ENCODE measurements around the gene GPR180.
"Not testable (repeated sequence)": the region's sequence is repeated elsewhere in the genome, so short reads cannot be mapped to it uniquely, and the experiment has no call there.

GPR180 gene

GRCh38 chr13:94637677-94638076, 36.0 kb downstream of the GPR180 start:
- not testable (repeated sequence) for DNase-seq (ENCODE audit: extremely low spot score, insufficient read length, low read depth); FAIRE-seq

- no peak for DNase-seq (ENCODE audit: extremely low spot score, insufficient read length, low read depth)
- no peak for FAIRE-seq
Observed at GRCh38 chr13:94640721-94641120, 39.1 kb downstream of the GPR180 start.

GRCh38 chr13:94641409-94641941, 39.8 kb downstream of the GPR180 start:
- DNase-seq (ENCODE audit: extremely low spot score, insufficient read length, low read depth) = no peak

GRCh38 chr13:94646904-94647303, 45.2 kb downstream of the GPR180 start:
- DNase-seq (ENCODE audit: extremely low spot score, insufficient read length, low read depth) = no peak
- no peak for FAIRE-seq

More at GRCh38 chr13:94641409-94641941, 39.8 kb downstream of the GPR180 start:
- FAIRE-seq = no peak

- no peak for FAIRE-seq
- no peak for DNase-seq (ENCODE audit: extremely low spot score, insufficient read length, low read depth)
Observed at GRCh38 chr13:94656176-94656575, 54.5 kb downstream of the GPR180 start.

GRCh38 chr13:94656766-94657165, 55.1 kb downstream of the GPR180 start:
- no peak for FAIRE-seq
- no peak for DNase-seq (ENCODE audit: extremely low spot score, insufficient read length, low read depth)

- FAIRE-seq = no peak
- DNase-seq (ENCODE audit: extremely low spot score, insufficient read length, low read depth) = no peak
Observed at GRCh38 chr13:94657167-94657566, 55.5 kb downstream of the GPR180 start.

- no peak for FAIRE-seq
Observed at GRCh38 chr13:94658926-94659597, 57.4 kb downstream of the GPR180 start.

GRCh38 chr13:94659598-94659946, 57.9 kb downstream of the GPR180 start:
- DNase-seq (ENCODE audit: extremely low spot score, insufficient read length, low read depth) = no peak
- no peak for FAIRE-seq

More at GRCh38 chr13:94658926-94659597, 57.4 kb downstream of the GPR180 start:
- no peak for DNase-seq (ENCODE audit: extremely low spot score, insufficient read length, low read depth)

- DNase-seq (ENCODE audit: extremely low spot score, insufficient read length, low read depth) = no peak
Observed at GRCh38 chr13:94660695-94661326, 59.2 kb downstream of the GPR180 start.

GRCh38 chr13:94661406-94661805, 59.7 kb downstream of the GPR180 start:
- DNase-seq (ENCODE audit: extremely low spot score, insufficient read length, low read depth) (no peak), FAIRE-seq (no peak)

More at GRCh38 chr13:94660695-94661326, 59.2 kb downstream of the GPR180 start:
- FAIRE-seq = peak; percentile 49

GRCh38 chr13:94662274-94662945, 60.8 kb downstream of the GPR180 start:
- no peak for FAIRE-seq
- DNase-seq (ENCODE audit: extremely low spot score, insufficient read length, low read depth) = no peak

- no peak for DNase-seq (ENCODE audit: extremely low spot score, insufficient read length, low read depth)
- FAIRE-seq = no peak
Observed at GRCh38 chr13:94664889-94665288, 63.2 kb downstream of the GPR180 start.

GRCh38 chr13:94666065-94666464, 64.4 kb downstream of the GPR180 start:
- no peak for FAIRE-seq
- DNase-seq (ENCODE audit: extremely low spot score, insufficient read length, low read depth) = no peak

- FAIRE-seq = no peak
- no peak for DNase-seq (ENCODE audit: extremely low spot score, insufficient read length, low read depth)
Observed at GRCh38 chr13:94667190-94667589, 65.5 kb downstream of the GPR180 start.

- FAIRE-seq = no peak
- DNase-seq (ENCODE audit: extremely low spot score, insufficient read length, low read depth) = no peak
Observed at GRCh38 chr13:94672400-94672799, 70.7 kb downstream of the GPR180 start.

- FAIRE-seq = no peak
- no peak for DNase-seq (ENCODE audit: extremely low spot score, insufficient read length, low read depth)
Observed at GRCh38 chr13:94673851-94674250, 72.2 kb downstream of the GPR180 start.

GRCh38 chr13:94674609-94675348, 73.1 kb downstream of the GPR180 start:
- DNase-seq (ENCODE audit: extremely low spot score, insufficient read length, low read depth) (peak; percentile 23), FAIRE-seq (peak; percentile 82)

GRCh38 chr13:94677799-94678198, 76.1 kb downstream of the GPR180 start:
- FAIRE-seq (no peak), DNase-seq (ENCODE audit: extremely low spot score, insufficient read length, low read depth) (no peak)

- DNase-seq (ENCODE audit: extremely low spot score, insufficient read length, low read depth) = no peak
- no peak for FAIRE-seq
Observed at GRCh38 chr13:94678845-94679244, 77.2 kb downstream of the GPR180 start.
